GM12874 (cell line): ENCODE measurements around the gene RSRC2.

ENCODE experiments used
- TF ChIP-seq, protein P1 (sequence below): IDR thresholded peaks from 2 replicates; pipeline ENCODE4 v1.5.1; 2011; ENCODE audit warnings: low read depth, mild to moderate bottlenecking, control low read depth, low read length, moderate library complexity; ENCODE audit not compliant: insufficient read depth

Gene RSRC2

DNA sequence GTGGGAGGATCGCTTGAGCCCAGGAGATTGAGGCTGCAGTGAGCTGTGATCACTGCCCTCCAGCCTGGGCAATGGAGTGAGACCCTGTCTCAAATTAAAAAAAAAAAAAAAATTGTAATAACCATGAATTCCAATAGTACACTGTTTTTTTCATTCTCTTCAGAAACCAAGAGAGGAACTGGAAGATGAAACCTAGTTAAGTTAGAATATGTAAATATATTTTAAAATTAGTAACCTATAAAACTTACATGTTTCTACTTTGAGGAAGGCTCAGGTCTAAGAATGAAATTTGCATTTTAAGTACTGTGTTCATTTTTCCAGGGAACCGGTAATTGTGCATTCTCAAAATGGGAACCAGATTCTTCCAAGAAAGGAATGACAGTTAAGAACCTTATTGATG, 19.1 kb upstream of the RSRC2 start:
- TF ChIP-seq, protein P1, sequence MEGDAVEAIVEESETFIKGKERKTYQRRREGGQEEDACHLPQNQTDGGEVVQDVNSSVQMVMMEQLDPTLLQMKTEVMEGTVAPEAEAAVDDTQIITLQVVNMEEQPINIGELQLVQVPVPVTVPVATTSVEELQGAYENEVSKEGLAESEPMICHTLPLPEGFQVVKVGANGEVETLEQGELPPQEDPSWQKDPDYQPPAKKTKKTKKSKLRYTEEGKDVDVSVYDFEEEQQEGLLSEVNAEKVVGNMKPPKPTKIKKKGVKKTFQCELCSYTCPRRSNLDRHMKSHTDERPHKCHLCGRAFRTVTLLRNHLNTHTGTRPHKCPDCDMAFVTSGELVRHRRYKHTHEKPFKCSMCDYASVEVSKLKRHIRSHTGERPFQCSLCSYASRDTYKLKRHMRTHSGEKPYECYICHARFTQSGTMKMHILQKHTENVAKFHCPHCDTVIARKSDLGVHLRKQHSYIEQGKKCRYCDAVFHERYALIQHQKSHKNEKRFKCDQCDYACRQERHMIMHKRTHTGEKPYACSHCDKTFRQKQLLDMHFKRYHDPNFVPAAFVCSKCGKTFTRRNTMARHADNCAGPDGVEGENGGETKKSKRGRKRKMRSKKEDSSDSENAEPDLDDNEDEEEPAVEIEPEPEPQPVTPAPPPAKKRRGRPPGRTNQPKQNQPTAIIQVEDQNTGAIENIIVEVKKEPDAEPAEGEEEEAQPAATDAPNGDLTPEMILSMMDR, result no peak

DNA sequence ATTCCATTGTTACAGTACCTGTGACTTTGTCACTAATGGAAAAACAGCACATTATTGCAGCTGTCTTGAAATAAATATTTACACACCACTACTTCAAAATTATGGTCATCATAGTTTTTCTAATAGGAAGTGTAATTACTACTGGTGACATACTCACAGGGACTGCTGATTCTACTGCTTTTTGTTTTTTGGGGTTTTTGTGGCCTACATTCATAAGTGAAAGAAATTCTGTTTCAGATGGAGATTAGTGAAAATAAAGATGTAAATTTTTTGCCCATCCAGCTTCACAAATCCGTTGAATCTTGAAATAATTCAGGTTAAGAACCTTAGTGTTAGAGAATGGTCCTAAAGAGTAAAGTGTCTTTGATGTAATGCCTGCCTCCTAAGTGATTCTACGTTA, 17.8 kb upstream of the RSRC2 start:
- TF ChIP-seq, protein P1, result no peak

DNA sequence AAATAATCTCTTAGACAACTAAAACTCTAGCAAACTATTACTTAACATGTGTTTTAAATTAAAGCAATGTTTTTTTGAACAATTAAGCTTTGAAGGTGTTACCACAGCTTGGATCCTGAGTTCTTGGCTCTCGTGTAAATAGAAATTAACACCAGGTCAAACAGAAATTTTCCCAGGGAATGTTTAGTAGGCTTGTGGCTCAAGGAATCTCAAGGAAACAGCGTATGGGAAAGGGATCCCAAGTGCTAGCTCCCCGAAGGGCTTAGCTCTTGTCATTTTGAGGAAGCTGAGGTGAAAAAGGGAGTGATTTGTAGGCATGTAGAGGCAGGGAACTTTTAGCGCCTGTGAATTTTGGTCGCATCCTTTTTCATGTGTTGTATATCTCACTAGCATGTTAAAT, 11.8 kb upstream of the RSRC2 start:
- TF ChIP-seq, protein P1, result no peak

DNA sequence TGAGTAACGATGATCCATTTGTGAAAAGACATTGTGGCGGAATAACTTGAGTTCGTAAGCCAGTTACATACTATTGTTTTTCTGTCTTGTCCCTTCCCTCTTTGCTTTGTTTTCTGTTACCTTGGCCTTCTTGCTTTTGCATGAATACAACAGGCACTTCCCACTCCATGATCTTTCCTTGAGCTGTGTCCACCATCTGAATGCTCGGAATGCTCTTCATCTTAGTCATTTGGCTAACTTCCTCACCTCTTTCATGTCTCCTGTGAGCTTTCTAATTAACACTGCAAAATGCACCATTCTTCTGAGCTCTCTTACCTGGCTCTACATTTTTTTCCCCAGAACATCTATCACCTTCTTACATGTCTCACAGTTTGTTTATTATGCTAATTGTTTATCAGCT, 10.3 kb upstream of the RSRC2 start:
- TF ChIP-seq, protein P1, result no peak

DNA sequence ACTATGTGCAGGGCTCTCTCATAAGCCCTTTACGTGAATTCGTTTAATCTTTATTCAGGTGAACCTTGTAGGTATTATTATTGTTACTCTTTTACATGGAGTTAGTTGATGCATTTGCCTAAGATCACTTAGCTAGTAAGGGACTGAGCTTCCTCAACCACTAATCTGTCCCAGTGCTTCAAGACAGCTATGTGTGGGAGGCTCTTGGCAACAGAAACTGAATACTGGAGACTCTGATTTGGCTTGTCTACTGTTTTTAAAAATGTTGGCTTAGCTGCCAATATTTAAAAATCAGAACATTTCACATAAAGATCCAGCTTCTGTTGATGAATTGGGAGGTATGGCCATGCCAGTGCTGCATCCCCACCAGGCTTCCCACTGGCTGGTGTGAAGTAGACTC, 7.1 kb upstream of the RSRC2 start:
- TF ChIP-seq, protein P1, result no peak

DNA sequence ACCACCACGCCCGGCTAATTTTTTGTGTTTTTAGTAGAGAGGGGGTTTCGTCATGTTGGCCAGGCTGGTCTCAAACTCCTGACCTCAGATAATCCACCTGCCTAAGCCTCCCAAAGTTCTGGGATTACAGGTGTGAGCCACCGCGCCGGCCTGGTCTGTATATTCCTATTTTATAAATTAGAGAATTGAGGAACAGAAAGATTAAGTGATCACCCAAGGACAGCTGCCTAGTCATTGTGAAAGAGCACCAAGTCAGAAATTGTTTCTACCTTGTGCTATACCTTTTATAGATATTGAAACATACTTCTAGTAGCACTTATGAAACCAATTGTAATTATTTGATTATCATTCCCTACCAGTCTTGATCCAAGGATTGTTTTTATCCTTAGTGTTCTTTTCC, 2.3 kb upstream of the RSRC2 start:
- TF ChIP-seq, protein P1, result no peak

DNA sequence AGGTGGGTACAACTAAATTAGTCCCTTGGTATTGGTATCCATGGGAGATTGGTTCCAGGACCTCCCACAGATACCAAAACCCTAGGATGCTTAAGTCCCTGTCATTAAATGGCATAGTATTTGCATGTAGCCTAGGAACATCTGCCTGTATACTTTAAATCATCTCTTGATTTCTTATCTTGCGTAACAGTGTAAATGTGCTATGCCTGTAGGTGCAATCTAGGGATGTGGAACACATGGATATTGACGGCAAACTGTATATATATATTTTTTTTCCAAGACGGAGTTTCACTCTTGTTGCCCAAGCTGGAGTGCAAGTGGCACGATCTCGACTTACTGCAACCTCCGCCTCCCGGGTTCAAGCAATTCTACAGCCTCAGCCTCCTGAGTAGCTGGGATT, 1.8 kb upstream of the RSRC2 start:
- TF ChIP-seq, protein P1, result no peak

DNA sequence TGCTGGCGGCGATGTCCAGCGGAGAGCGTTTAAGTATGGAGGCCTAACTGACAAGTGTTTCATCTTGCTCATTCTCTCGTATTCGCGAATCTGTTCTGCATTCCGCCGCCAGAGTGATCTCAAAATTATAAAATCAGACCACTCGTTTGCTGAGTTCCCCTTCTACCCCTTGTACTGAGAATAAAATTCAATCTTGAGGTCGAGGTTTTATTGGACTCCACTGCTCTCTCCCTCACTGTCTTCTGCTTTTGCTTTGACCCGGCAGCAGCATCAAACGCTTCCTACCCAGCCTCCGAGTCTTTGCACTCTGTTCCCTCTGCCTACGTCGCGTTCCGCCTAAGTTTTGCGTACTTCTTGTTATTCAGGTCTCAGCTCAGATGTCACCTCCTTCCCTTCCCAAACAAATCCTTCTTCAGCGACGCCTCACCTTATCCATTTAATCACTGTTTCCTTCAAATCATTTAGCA, 775 bp upstream of the RSRC2 start:
- TF ChIP-seq, protein P1, result no peak
